Neural cell (in vitro differentiated cells): ENCODE data around the gene FAM168A.

Source experiments
- EP300 ChIP-seq: fragments of 450-650 bp; conservative IDR thresholded peaks from 2 replicates; pipeline ENCODE4 v1.6.1; 2014; ENCODE audit warnings: antibody characterized with exemption, mild to moderate bottlenecking, moderate library complexity; ENCODE audit not compliant: poor library complexity, severe bottlenecking
- TF ChIP-seq, protein P1 (sequence below): fragments of 450-650 bp; IDR thresholded peaks from 2 replicates; pipeline ENCODE4 v1.5.1; 2014; ENCODE audit warnings: antibody characterized with exemption, mild to moderate bottlenecking, moderate library complexity; ENCODE audit not compliant: poor library complexity, severe bottlenecking

GRCh38 chr11:73404048-73404447 lies 193.9 kb downstream of the FAM168A start:
- TF ChIP-seq, protein P1, sequence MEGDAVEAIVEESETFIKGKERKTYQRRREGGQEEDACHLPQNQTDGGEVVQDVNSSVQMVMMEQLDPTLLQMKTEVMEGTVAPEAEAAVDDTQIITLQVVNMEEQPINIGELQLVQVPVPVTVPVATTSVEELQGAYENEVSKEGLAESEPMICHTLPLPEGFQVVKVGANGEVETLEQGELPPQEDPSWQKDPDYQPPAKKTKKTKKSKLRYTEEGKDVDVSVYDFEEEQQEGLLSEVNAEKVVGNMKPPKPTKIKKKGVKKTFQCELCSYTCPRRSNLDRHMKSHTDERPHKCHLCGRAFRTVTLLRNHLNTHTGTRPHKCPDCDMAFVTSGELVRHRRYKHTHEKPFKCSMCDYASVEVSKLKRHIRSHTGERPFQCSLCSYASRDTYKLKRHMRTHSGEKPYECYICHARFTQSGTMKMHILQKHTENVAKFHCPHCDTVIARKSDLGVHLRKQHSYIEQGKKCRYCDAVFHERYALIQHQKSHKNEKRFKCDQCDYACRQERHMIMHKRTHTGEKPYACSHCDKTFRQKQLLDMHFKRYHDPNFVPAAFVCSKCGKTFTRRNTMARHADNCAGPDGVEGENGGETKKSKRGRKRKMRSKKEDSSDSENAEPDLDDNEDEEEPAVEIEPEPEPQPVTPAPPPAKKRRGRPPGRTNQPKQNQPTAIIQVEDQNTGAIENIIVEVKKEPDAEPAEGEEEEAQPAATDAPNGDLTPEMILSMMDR, result peak; percentile 63
- no peak for TF ChIP-seq EP300
